ENCODE results near the gene MAP3K20.

The MAP3K20 gene

GRCh38 chr2:173138962-173139361 lies 63.3 kb downstream of the MAP3K20 start:
- no peak overlapping the region for H3K9ac ChIP-seq (ENCODE audit: low read depth, low read length)
- H3K36me3 ChIP-seq (ENCODE audit: insufficient read depth, low read length) = no peaks in the 10 kb centered on the region
- H3K27me3 ChIP-seq (ENCODE audit: insufficient read depth, low read length, poor library complexity) = no peaks in the 10 kb centered on the region
- no peak overlapping the region for H3K27ac ChIP-seq (ENCODE audit: low read length)
- H3K9me3 ChIP-seq (ENCODE audit: insufficient read depth, low read length, severe bottlenecking) = peaks cover 14% of the 10 kb centered on the region
- no peaks in the 10 kb centered on the region; the same call in 1 of the 2 replicates for H3K79me2 ChIP-seq (ENCODE audit: insufficient read depth, low read length)
- ATAC-seq (ENCODE audit: insufficient read depth, low read depth) (no peak), DNase-seq (no peak)
- TF ChIP-seq CTCF (IDR thresholded peaks at IDR 0.05; ENCODE audit: borderline replicate concordance, extremely low read depth, low read length, poor library complexity, severe bottlenecking) (no peak), EZH2 (IDR thresholded peaks at IDR 0.05; ENCODE audit: borderline replicate concordance, low read depth, low read length, severe bottlenecking) (no peak)
- peaks cover 29% of the 10 kb centered on the region for H3K4me1 ChIP-seq (ENCODE audit: insufficient read depth, low read length)
- H3K4me2 ChIP-seq (ENCODE audit: insufficient read depth, low read length) = no peak overlapping the region
- H2AFZ ChIP-seq (ENCODE audit: low read depth, low read length) = no peak overlapping the region
- H4K20me1 ChIP-seq (ENCODE audit: insufficient read depth, low read length) = peaks cover 18% of the 10 kb centered on the region; the same call in 1 of the 2 replicates
- H3K4me3 ChIP-seq (ENCODE audit: low read depth in 1 of 2, low read length in 2 of 2) = no peak overlapping the region

GRCh38 chr2:173141666-173142065 lies 66.0 kb downstream of the MAP3K20 start:
- Histone ChIP-seq H2AFZ (ENCODE audit: low read depth, low read length) (no peak overlapping the region), H3K36me3 (ENCODE audit: insufficient read depth, low read length) (no peaks in the 10 kb centered on the region)

GRCh38 chr2:173145454-173145853 lies 69.8 kb downstream of the MAP3K20 start:
- Histone ChIP-seq H3K4me3 (ENCODE audit: low read depth in 1 of 2, low read length in 2 of 2) (no peak overlapping the region), H3K4me2 (ENCODE audit: insufficient read depth, low read length) (no peak overlapping the region), H3K27ac (ENCODE audit: low read length) (no peak overlapping the region), H3K79me2 (ENCODE audit: insufficient read depth, low read length) (0 out of 2 replicates have a peak, but pooled peaks cover 5% of the 10 kb centered on the region), H4K20me1 (ENCODE audit: insufficient read depth, low read length) (no peaks in the 10 kb centered on the region; the same call in 1 of the 2 replicates), H3K4me1 (ENCODE audit: insufficient read depth, low read length) (no peaks in the 10 kb centered on the region), H3K9ac (ENCODE audit: low read depth, low read length) (no peak overlapping the region), H3K9me3 (ENCODE audit: insufficient read depth, low read length, severe bottlenecking) (peaks cover 14% of the 10 kb centered on the region), H3K27me3 (ENCODE audit: insufficient read depth, low read length, poor library complexity) (no peaks in the 10 kb centered on the region), H2AFZ (ENCODE audit: low read depth, low read length) (no peak overlapping the region), H3K36me3 (ENCODE audit: insufficient read depth, low read length) (no peaks in the 10 kb centered on the region)
- DNase-seq (no peak), ATAC-seq (ENCODE audit: insufficient read depth, low read depth) (no peak)
- TF ChIP-seq EZH2 (IDR thresholded peaks at IDR 0.05; ENCODE audit: borderline replicate concordance, low read depth, low read length, severe bottlenecking) (no peak), CTCF (IDR thresholded peaks at IDR 0.05; ENCODE audit: borderline replicate concordance, extremely low read depth, low read length, poor library complexity, severe bottlenecking) (no peak)

More at GRCh38 chr2:173141666-173142065, 66.0 kb downstream of the MAP3K20 start:
- ATAC-seq (ENCODE audit: insufficient read depth, low read depth) = no peak
- no peaks in the 10 kb centered on the region for H3K27me3 ChIP-seq (ENCODE audit: insufficient read depth, low read length, poor library complexity)
- peaks cover 7% of the 10 kb centered on the region for H3K4me1 ChIP-seq (ENCODE audit: insufficient read depth, low read length)
- TF ChIP-seq CTCF (IDR thresholded peaks at IDR 0.05; ENCODE audit: borderline replicate concordance, extremely low read depth, low read length, poor library complexity, severe bottlenecking) (no peak), EZH2 (IDR thresholded peaks at IDR 0.05; ENCODE audit: borderline replicate concordance, low read depth, low read length, severe bottlenecking) (no peak)
- H3K9ac ChIP-seq (ENCODE audit: low read depth, low read length) = no peak overlapping the region
- H3K4me2 ChIP-seq (ENCODE audit: insufficient read depth, low read length) = no peak overlapping the region
- H3K9me3 ChIP-seq (ENCODE audit: insufficient read depth, low read length, severe bottlenecking) = peaks cover 14% of the 10 kb centered on the region
- peaks cover 6% of the 10 kb centered on the region; the same call in 1 of the 2 replicates for H4K20me1 ChIP-seq (ENCODE audit: insufficient read depth, low read length)
- H3K4me3 ChIP-seq (ENCODE audit: low read depth in 1 of 2, low read length in 2 of 2) = no peak overlapping the region
- DNase-seq = no peak
- H3K79me2 ChIP-seq (ENCODE audit: insufficient read depth, low read length) = no peaks in the 10 kb centered on the region
- H3K27ac ChIP-seq (ENCODE audit: low read length) = no peak overlapping the region

Data from DND-41 (cell line).